HG03460 (cell line): ENCODE results near the gene AFAP1L1.

Source experiments
- ATAC-seq: cut with Tn5 transposase; IDR thresholded peaks from one replicate; pipeline ENCODE4 v1.9.1; 2021; ENCODE audit not compliant: unreplicated experiment

Gene AFAP1L1

GRCh38 chr5:149283626-149284480 is 12.2 kb downstream of the AFAP1L1 start:
- no peak for ATAC-seq

- no peak for ATAC-seq
Measured at GRCh38 chr5:149284501-149284900, 12.8 kb downstream of the AFAP1L1 start.

GRCh38 chr5:149285153-149285552 is 13.5 kb downstream of the AFAP1L1 start:
- no peak for ATAC-seq

- ATAC-seq = no peak
Measured at GRCh38 chr5:149288436-149288835, 16.8 kb downstream of the AFAP1L1 start.

- ATAC-seq = no peak
Measured at GRCh38 chr5:149289301-149289700, 17.6 kb downstream of the AFAP1L1 start.

GRCh38 chr5:149294872-149295829 is 23.5 kb downstream of the AFAP1L1 start:
- ATAC-seq = no peak

- ATAC-seq = no peak
Measured at GRCh38 chr5:149297340-149298025, 25.8 kb downstream of the AFAP1L1 start.

- ATAC-seq = no peak
Measured at GRCh38 chr5:149298163-149298562, 26.5 kb downstream of the AFAP1L1 start.

GRCh38 chr5:149298842-149299404 is 27.3 kb downstream of the AFAP1L1 start:
- ATAC-seq = no peak

GRCh38 chr5:149299451-149300054 is 27.9 kb downstream of the AFAP1L1 start:
- no peak for ATAC-seq

GRCh38 chr5:149300441-149300840 is 28.8 kb downstream of the AFAP1L1 start:
- ATAC-seq = no peak

GRCh38 chr5:149301049-149301743 is 29.5 kb downstream of the AFAP1L1 start:
- no peak for ATAC-seq

- ATAC-seq = no peak
Measured at GRCh38 chr5:149301744-149302380, 30.2 kb downstream of the AFAP1L1 start.

- ATAC-seq = no peak
Measured at GRCh38 chr5:149302641-149303040, 31.0 kb downstream of the AFAP1L1 start.

- ATAC-seq = no peak
Measured at GRCh38 chr5:149303210-149303609, 31.6 kb downstream of the AFAP1L1 start.

GRCh38 chr5:149304195-149305078 is 32.8 kb downstream of the AFAP1L1 start:
- ATAC-seq = no peak

GRCh38 chr5:149309354-149309753 is 37.7 kb downstream of the AFAP1L1 start:
- ATAC-seq = no peak

GRCh38 chr5:149310488-149310887 is 38.8 kb downstream of the AFAP1L1 start:
- no peak for ATAC-seq
